SK-N-SH treated with all-trans-retinoic acid at 6 μM for 48 hours (cell line): ENCODE data around the gene CRACR2B.

Experiments
- ATAC-seq: fragments of 200-7000 bp; cut with Tn5 transposase; 3 replicates; pipeline ENCODE4 v1.9.1; 2020; ENCODE audit warnings: mild to moderate bottlenecking, moderate library complexity
- ARNTL ChIP-seq: fragments of 450-650 bp; formaldehyde crosslinking; IDR thresholded peaks from 2 replicates; pipeline ENCODE4 v1.5.0; 2020; ENCODE audit warnings: low read depth, mild to moderate bottlenecking, moderate library complexity, borderline replicate concordance
- BACH2 ChIP-seq: fragments of 250-450 bp; sonication (Bioruptor Pico); IDR thresholded peaks from 2 replicates; pipeline ENCODE4 v1.9.0; 2021; ENCODE audit warnings: mild to moderate bottlenecking, borderline replicate concordance
- CREB5 ChIP-seq: fragments of 250-450 bp; sonication (Bioruptor Pico); IDR thresholded peaks from 2 replicates; pipeline ENCODE4 v1.5.1; 2020; ENCODE audit warnings: low read depth, mild to moderate bottlenecking, moderate library complexity
- CSDC2 ChIP-seq: fragments of 250-450 bp; sonication (Bioruptor Pico); IDR thresholded peaks from 2 replicates; pipeline ENCODE4 v1.5.0; 2020; ENCODE audit warnings: mild to moderate bottlenecking, moderate library complexity
- ESRRG ChIP-seq: fragments of 250-450 bp; sonication (Bioruptor Pico); IDR thresholded peaks from 2 replicates; pipeline ENCODE4 v1.6.1; 2021; ENCODE audit warnings: mild to moderate bottlenecking
- GLIS3 ChIP-seq: fragments of 250-450 bp; sonication (Bioruptor Pico); IDR thresholded peaks from 2 replicates; pipeline ENCODE4 v1.5.0; 2020; ENCODE audit warnings: mild to moderate bottlenecking, moderate library complexity
- ISL1 ChIP-seq: fragments of 250-450 bp; sonication (Bioruptor Pico); IDR thresholded peaks from 2 replicates; pipeline ENCODE4 v2.1.2; 2022; ENCODE audit warnings: mild to moderate bottlenecking, moderate library complexity
- OSR1 ChIP-seq: fragments of 250-450 bp; sonication (Bioruptor Pico); IDR thresholded peaks from 2 replicates; pipeline ENCODE4 v1.8.0; 2022; ENCODE audit warnings: moderate library complexity, mild to moderate bottlenecking, inconsistent platforms
- PATZ1 ChIP-seq: fragments of 250-450 bp; sonication (Bioruptor Pico); IDR thresholded peaks from 2 replicates; pipeline ENCODE4 v1.8.0; 2020; ENCODE audit warnings: mild to moderate bottlenecking, moderate library complexity, borderline replicate concordance
- PPARA ChIP-seq: fragments of 250-450 bp; sonication (Bioruptor Pico); IDR thresholded peaks from 2 replicates; pipeline ENCODE4 v1.5.0; 2020; ENCODE audit warnings: mild to moderate bottlenecking, borderline replicate concordance
- RARB ChIP-seq: fragments of 250-450 bp; sonication (Bioruptor Pico); IDR thresholded peaks from 2 replicates; pipeline ENCODE4 v1.8.0; 2021; ENCODE audit warnings: mild to moderate bottlenecking, moderate library complexity
- SNAI2 ChIP-seq: fragments of 250-450 bp; sonication (Bioruptor Pico); IDR thresholded peaks from 2 replicates; pipeline ENCODE4 v1.5.0; 2020; ENCODE audit warnings: mild to moderate bottlenecking, moderate library complexity
- TCF4 ChIP-seq: fragments of 250-450 bp; sonication (Bioruptor Pico); IDR thresholded peaks from 2 replicates; pipeline ENCODE4 v1.8.0; 2021; ENCODE audit warnings: mild to moderate bottlenecking, moderate library complexity, borderline replicate concordance
- TOX ChIP-seq: fragments of 250-450 bp; sonication (Bioruptor Pico); IDR thresholded peaks from 2 replicates; pipeline ENCODE4 v1.8.0; 2021; ENCODE audit warnings: mild to moderate bottlenecking, moderate library complexity, borderline replicate concordance
- TSHZ2 ChIP-seq: fragments of 250-450 bp; sonication (Bioruptor Pico); IDR thresholded peaks from 2 replicates; pipeline ENCODE4 v1.5.0; 2020; ENCODE audit warnings: mild to moderate bottlenecking, moderate library complexity
- ZC3H10 ChIP-seq: fragments of 250-450 bp; sonication (Bioruptor Pico); IDR thresholded peaks from 2 replicates; pipeline ENCODE4 v1.5.1; 2021; ENCODE audit warnings: mild to moderate bottlenecking, moderate library complexity
- ZFP3 ChIP-seq: fragments of 250-450 bp; sonication (Bioruptor Pico); IDR thresholded peaks from 2 replicates; pipeline ENCODE4 v1.5.0; 2020; ENCODE audit warnings: mild to moderate bottlenecking, moderate library complexity
- ZFP30 ChIP-seq: fragments of 450-650 bp; formaldehyde crosslinking; IDR thresholded peaks from 2 replicates; pipeline ENCODE4 v1.5.0; 2022; ENCODE audit warnings: mild to moderate bottlenecking, moderate library complexity
- ZNF565 ChIP-seq: fragments of 450-650 bp; formaldehyde crosslinking; conservative IDR thresholded peaks from 2 replicates; pipeline ENCODE4 v1.5.0; 2020; ENCODE audit warnings: low read depth, mild to moderate bottlenecking, moderate library complexity
- ZNF70 ChIP-seq: fragments of 450-650 bp; formaldehyde crosslinking; IDR thresholded peaks from 2 replicates; pipeline ENCODE4 v1.5.0; 2020; ENCODE audit warnings: mild to moderate bottlenecking, moderate library complexity
- ZNF8 ChIP-seq: fragments of 450-650 bp; formaldehyde crosslinking; IDR thresholded peaks from 2 replicates; pipeline ENCODE4 v1.5.0; 2020; ENCODE audit warnings: mild to moderate bottlenecking, moderate library complexity
- TF ChIP-seq, protein P1 (sequence below): fragments of 250-450 bp; sonication (Bioruptor Pico); IDR thresholded peaks from 2 replicates; pipeline ENCODE4 v1.5.1; 2021; ENCODE audit warnings: mild to moderate bottlenecking, moderate library complexity

The CRACR2B gene

GRCh38 chr11:856397-856796 lies 28.7 kb downstream of the CRACR2B start (continued):
- TF ChIP-seq TOX (CRISPR knock-in tag) (no peak), TCF4 (CRISPR knock-in tag) (no peak), BACH2 (no peak), ZNF8 (CRISPR knock-in tag) (no peak), ZNF70 (CRISPR knock-in tag) (no peak), ZC3H10 (no peak)

GRCh38 chr11:858053-858761 lies 30.5 kb downstream of the CRACR2B start:
- TF ChIP-seq PATZ1 (CRISPR knock-in tag) (no peak), TOX (CRISPR knock-in tag) (no peak), ZFP3 (CRISPR knock-in tag) (no peak), ZC3H10 (no peak), ZNF8 (CRISPR knock-in tag) (no peak), CREB5 (CRISPR knock-in tag) (no peak), TSHZ2 (CRISPR knock-in tag) (no peak), TCF4 (CRISPR knock-in tag) (no peak), OSR1 (CRISPR knock-in tag) (no peak), ZNF565 (CRISPR knock-in tag) (no peak), SNAI2 (CRISPR knock-in tag) (no peak), ESRRG (CRISPR knock-in tag) (no peak), PPARA (CRISPR knock-in tag) (no peak), ISL1 (no peak), GLIS3 (CRISPR knock-in tag) (no peak), ARNTL (CRISPR knock-in tag) (no peak), RARB (CRISPR knock-in tag) (no peak), ZFP30 (CRISPR knock-in tag) (no peak), CSDC2 (CRISPR knock-in tag) (no peak)
- TF ChIP-seq, protein P1, sequence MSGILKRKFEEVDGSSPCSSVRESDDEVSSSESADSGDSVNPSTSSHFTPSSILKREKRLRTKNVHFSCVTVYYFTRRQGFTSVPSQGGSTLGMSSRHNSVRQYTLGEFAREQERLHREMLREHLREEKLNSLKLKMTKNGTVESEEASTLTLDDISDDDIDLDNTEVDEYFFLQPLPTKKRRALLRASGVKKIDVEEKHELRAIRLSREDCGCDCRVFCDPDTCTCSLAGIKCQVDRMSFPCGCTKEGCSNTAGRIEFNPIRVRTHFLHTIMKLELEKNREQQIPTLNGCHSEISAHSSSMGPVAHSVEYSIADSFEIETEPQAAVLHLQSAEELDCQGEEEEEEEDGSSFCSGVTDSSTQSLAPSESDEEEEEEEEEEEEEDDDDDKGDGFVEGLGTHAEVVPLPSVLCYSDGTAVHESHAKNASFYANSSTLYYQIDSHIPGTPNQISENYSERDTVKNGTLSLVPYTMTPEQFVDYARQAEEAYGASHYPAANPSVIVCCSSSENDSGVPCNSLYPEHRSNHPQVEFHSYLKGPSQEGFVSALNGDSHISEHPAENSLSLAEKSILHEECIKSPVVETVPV = no peak
- TF ChIP-seq, all 23 proteins: peak for 0
- ATAC-seq = no peak

- no peak for TF ChIP-seq PPARA (CRISPR knock-in tag)
- TF ChIP-seq TOX (CRISPR knock-in tag) = no peak
- TF ChIP-seq ESRRG (CRISPR knock-in tag) = no peak
- TF ChIP-seq OSR1 (CRISPR knock-in tag) = no peak
- TF ChIP-seq, protein P1 = no peak
- TF ChIP-seq ZNF70 (CRISPR knock-in tag) = no peak
- TF ChIP-seq SNAI2 (CRISPR knock-in tag) = no peak
- no peak for TF ChIP-seq ISL1
- no peak for TF ChIP-seq ZNF8 (CRISPR knock-in tag)
- TF ChIP-seq ZC3H10 = no peak
- TF ChIP-seq RARB (CRISPR knock-in tag) = no peak
- no peak for TF ChIP-seq ARNTL (CRISPR knock-in tag)
- TF ChIP-seq CSDC2 (CRISPR knock-in tag) = no peak
- no peak for TF ChIP-seq BACH2
- no peak for ATAC-seq
Observed at GRCh38 chr11:858762-859339, 31.1 kb downstream of the CRACR2B start.
